HG03060 (cell line): ENCODE results near the gene ATP8B3.
"Not testable (repeated sequence)": the region's sequence is repeated elsewhere in the genome, so short reads cannot be mapped to it uniquely, and the experiment has no call there.

ENCODE experiments used
- ATAC-seq: cut with Tn5 transposase; IDR thresholded peaks from one replicate; pipeline ENCODE4 v1.9.1; 2021; ENCODE audit warnings: low read depth, moderate number of reproducible peaks; ENCODE audit not compliant: unreplicated experiment

Gene ATP8B3

GRCh38 chr19:1804858-1805257 lies 7.2 kb downstream of the ATP8B3 start:
- no peak for ATAC-seq

GRCh38 chr19:1799695-1800342 lies 12.3 kb downstream of the ATP8B3 start:
- ATAC-seq: no peak

DNA sequence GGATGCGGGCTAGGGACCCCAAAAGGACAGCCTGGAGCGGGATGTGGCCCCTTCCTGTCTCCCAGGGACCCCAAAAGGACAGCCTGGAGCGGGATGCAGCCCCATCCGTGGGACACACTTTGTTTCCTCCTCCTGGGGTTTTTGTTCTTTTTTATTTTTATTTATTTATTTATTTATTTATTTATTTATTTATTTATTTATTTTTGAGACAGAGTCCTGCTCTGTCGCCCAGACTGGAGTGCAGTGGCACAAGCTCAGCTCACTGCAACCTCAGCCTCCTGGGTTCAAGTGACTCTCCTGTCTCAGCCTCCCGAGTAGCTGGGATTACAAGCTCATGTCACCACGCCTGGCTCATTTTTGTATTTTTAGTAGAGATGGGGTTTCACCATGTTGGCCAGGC lies 14.8 kb downstream of the ATP8B3 start:
- not testable (repeated sequence) for ATAC-seq

GRCh38 chr19:1796395-1797142 lies 15.5 kb downstream of the ATP8B3 start:
- no peak for ATAC-seq

DNA sequence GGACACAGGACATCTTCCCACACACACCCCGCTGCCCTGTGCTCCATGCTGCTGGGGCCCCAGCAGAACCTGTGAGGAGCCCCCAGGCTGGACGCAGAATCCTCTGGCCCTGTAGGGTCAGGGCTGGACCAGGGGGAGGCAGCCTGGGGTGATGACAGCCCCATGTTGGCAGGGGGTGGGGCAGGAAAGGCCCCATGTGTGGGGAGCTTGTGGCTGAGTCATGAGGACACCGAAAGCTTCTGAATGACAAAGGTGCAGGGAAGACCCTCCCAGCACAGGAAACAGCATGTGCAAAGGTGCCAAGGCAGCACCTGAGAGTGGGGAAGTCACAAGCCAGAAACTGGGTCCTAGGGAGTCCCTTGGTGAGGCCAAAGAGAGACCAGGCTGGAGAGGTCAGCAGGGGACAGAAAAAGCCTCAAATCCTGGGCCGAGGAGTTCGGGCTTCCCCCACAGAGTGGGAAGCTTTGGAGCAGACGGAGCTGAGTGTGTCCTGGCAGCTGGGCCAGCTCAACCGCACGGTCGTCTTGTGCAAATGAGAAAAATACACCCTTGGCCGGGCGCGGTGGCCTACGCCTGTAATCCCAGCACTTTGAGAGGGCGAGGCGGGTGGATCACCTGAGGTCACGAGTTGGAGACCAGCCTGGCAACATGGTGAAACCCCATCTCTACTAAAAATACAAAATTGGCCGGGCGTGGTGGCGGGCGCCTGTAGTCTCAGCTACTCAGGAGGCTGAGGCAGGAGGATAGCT lies 17.5 kb downstream of the ATP8B3 start:
- no peak for ATAC-seq

DNA sequence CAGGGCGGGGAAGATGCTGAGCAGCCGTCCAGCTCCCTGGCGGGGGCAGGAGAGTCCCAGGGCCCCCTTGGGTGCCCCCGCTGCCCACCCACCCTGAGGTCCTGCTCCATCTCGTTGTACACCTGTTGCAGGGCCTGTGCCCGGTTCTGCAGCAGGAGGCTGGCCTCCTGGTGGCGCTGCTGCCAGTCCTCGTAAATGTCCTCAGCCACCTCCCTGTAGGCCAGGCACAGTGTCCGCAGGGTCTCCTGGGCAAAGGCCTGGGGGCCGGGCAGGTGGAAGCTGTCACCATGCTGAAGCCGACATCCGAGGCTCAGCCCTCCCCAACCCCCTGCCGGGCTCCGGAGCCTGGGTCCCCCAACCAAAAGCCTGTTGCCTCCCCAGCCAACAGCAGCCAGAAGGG lies 20.2 kb downstream of the ATP8B3 start:
- ATAC-seq: no peak

- no peak for ATAC-seq
Observed at GRCh38 chr19:1790054-1790792, 21.9 kb downstream of the ATP8B3 start.

DNA sequence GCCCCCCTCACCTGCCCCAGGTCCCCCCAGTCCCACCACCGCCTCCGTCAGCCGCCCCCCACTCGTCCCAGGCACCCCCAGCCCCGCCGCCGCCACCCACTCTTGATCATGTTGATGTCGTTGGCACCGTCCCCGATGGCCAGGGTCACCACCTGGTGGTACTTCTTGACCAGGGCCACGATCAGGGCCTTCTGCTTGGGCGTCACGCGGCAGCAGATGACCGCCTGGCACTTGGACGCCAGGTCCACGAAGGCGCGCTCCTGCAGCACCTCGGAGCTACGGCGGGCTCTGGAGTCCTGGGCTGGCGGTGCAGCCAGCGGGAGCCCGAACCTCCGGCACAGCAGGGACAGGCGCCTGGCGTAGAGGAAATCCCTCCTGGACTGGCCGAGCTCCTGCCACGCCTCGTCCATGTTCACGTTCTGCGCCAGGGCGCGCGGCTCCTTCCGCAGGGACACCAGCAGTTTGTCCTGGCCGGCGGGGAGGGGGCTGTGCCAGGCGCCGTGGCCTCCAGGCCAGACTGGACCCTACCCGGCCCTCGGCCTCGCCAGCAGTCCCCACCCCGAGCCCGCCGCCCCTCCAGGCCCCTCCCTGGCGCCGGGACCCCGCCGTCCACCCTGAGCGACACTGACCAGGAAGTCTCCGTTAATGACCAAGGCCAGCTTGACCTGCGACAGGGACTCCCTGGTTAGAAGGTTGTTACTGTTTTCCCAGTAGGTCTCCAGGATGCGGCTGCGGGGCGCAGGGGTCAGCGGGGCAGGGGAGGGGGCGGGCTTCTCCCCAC lies 22.6 kb downstream of the ATP8B3 start:
- no peak for ATAC-seq

DNA sequence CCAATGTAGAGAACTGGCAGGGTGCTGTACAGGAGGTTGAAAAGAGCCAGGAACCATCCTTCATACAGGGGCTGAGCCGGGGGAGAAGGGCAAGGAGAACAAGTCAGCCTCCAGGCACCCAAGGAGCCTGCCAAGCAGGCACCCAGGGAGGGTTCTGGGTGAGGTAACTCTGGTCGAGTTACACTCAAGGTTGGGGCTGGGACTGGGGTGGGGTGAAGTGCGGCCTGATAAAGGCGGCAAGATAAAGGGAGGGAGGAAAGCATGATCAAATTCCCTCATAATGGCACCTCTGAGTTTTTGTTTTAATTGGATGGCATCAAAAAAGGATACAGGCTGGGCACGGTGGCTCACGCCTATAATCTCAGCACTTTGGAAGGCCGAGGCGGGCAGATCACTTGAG lies 25.0 kb downstream of the ATP8B3 start:
- ATAC-seq: no peak

DNA sequence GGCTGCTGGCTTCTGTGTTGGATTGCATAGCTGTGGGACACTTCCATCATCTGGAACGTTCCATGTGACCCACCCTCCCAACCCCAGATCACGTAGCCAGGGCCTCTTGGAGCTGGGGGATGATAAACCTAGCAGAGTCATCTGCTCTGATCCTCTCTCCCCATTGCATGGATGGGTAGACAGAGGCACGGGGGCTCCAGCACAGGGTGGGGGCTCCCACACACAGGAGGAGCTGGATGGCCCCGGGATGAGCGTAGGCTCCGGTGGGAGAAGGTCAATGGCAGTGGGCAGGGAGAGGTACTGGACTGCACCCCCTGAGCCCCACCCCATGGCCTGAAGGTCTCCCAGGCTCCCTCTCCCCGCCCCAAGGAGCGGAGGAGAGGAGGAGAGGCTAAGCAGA lies 25.4 kb downstream of the ATP8B3 start:
- no peak for ATAC-seq

DNA sequence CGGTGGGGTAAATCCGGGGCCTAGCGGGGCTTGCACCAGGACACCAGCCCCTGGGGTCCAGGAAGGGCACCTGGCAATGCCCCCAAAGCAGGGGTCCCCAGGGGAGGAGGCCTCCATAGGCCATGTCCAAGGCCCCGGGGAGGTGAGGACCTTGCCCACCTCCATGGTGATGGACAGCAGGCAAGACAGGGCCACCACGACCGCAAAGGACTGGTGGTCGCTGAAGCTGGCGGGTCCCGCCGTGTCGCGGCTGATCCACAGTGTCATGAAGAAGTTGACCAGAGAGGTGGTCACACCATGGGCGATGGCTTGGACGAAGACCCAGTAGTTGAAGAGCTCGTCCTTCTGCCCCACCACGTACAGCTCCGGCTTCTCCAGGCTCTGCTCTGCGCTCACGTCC lies 26.8 kb downstream of the ATP8B3 start:
- no peak for ATAC-seq

GRCh38 chr19:1783874-1784273 lies 28.2 kb downstream of the ATP8B3 start:
- no peak for ATAC-seq

GRCh38 chr19:1783354-1783753 lies 28.7 kb downstream of the ATP8B3 start:
- ATAC-seq: no peak

DNA sequence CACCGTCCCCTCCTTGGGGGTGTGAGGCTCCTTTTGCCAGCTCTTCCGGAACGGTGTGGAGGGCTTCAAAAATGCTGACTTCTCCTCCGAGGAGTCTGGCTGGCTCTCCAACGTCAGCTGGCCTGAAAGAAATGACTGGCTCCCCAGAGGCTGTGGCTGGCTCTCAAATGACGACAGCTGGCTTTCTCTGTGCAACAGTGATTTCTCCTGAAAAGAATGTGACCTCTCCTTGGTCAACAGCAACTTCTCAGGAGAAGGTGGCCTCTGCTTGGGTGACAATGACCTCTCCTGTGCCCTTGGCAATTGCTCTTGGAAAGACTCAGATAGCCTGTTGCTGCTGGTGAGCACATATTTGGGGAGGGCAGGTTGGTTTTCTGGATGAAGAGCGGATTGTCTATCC lies 29.6 kb downstream of the ATP8B3 start:
- no peak for ATAC-seq

DNA sequence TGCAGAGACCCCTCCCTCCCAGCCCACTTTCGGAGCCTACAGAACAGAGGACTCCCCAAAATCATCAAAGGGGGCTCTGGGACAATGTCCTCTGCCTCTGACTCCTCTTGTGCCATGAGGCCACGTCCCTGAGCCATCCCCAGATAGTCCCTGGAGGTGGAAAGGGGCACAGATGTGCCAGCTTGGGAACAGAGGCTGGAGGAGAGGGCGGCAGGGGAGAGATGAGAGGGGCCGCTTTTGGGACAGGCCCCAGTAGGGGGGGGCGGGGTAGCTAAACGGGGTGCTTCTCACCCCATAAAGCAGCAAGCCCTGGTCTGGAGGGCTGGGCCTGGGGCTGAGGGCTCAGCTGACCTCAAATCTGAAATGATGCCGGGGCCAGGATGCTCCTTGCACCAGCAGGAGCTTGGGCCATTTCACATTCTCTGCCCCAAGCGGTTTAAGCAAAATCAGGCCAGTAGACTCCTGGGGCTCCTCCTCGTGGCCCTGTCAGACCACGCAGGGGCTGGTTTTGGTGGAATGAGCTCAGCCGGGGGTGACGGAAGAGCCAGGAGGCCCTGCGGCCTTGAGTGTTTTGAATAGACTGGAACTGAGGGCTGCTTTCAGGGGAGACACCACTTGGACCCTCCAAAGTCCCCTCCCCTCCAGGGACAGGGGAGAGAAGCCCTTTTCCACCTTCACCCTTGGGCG lies 31.7 kb downstream of the ATP8B3 start:
- no peak for ATAC-seq

GRCh38 chr19:1779574-1779973 lies 32.5 kb downstream of the ATP8B3 start:
- no peak for ATAC-seq

GRCh38 chr19:1777149-1777548 lies 34.9 kb downstream of the ATP8B3 start:
- no peak for ATAC-seq

DNA sequence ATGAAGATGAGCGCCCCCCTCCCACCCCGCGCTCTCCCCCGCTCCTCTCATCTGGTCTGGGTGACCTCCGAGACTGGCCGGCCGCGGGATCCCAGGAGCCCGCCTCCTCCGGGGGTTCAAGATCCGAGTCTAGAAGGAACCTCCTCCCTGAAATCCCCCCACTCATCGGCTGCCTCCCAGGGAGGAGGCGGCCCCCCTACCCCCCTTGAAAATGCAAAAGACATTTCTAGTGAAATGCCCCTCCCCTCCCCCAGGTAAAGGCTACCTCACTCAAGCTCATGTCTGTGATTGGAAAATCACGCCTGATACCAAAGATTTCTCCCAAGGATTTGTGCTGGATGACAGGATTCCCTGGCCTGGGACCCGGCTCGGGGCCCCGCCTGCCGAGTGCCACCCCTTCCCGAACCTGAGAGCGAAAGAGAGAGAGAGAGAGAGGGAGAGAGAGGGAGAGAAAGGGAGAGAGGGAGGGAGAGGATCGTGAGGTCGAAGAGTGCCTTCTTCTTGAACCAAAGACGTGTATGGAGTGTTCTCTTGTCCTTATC lies 35.4 kb downstream of the ATP8B3 start:
- ATAC-seq: no peak

- ATAC-seq: no peak
Observed at GRCh38 chr19:1775951-1776605, 36.0 kb downstream of the ATP8B3 start.
